GM15510 (cell line): ENCODE data around the gene ILF2.

Experiments used
- POLR2A ChIP-seq: IDR thresholded peaks from 3 replicates; pipeline ENCODE4 v1.6.1; 2011; ENCODE audit warnings: borderline replicate concordance; ENCODE audit not compliant: insufficient read length; ENCODE audit errors: extremely low read depth

The ILF2 gene

GRCh38 chr1:153661111-153661708 lies 9.6 kb downstream of the ILF2 start:
- TF ChIP-seq POLR2A, result no peak

DNA sequence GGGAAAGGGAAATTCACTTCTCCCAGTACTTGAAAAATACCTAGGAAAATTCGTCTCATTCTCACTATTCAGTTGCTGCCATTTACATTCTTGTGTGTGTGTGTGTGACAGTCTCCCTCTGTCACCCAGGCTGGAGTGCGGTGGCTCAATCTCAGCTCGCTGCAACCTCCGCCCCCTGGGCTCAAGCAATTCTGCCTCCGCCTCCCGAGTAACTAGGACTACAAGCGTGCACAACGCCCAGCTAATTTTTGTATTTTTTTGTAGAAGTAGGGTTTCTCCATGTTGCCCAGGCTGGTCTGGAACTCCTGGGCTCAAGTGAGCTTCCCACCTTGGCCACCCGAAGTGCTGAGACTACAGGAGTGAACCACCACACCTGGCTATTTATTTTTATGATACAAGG lies 11.1 kb downstream of the ILF2 start:
- TF ChIP-seq POLR2A, result no peak

GRCh38 chr1:153659175-153659534 lies 11.6 kb downstream of the ILF2 start:
- TF ChIP-seq POLR2A, result no peak

DNA sequence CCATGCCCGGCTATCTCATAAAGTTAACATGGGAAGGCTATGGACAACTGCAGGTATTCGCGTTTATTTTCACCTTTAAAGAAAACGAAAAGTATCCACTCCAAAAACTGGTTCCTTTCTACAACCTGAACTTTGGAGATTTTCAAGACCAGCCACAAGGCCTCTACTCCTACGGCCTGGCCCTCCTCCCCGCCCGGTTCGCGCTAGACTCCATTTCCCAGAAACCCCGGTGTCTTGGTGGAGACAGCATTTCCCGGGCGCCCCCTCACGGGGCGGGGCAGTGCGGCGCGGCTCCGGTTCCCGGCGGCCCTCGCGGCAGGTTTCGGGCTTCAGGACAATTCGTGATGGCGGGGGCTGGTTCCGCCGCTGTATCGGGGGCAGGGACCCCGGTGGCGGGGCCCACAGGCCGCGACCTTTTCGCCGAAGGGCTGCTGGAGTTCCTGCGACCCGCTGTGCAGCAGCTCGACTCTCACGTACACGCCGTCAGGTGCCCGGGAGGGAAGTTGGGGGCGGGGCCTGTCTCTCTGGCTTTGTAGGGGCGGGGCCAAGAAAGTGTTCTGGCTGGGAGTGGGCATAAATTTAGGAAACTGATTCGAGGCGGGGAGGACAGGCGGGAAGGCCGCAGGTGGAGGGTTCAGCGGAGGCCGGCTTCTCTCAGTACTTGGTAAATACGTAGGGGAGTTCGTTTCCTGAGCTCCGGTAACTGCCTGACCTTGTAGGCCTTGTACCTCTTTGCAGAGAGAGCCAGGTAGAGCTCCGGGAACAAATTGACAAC lies 12.2 kb downstream of the ILF2 start, which contains the start of gene SNAPIN:
Gene SNAPIN, plus strand, starts transcription at position 304 of the 775 bp plus-strand sequence. Its CDS starts 41 bp downstream, at position 345.
- peak; percentile 92 for TF ChIP-seq POLR2A

DNA sequence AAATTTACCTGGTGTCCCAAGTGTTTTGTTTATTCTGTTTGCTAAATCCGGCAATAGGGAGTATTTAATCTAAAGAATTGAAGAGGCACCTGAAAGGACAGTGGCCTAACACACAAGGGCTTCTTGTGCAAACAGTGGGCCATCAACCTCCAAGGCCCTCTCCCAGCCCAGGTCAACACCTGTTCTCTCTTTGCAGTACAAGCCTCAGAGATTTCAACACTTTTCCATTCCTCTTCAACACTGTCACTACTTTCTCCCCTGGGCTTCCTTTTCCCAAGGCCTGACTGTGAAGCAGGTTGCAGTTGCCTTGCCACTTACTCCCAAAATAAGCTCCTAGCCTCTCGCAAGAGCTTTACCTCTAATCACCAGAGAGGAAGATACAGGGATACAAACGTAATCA lies 15.5 kb downstream of the ILF2 start:
- TF ChIP-seq POLR2A, result no peak

GRCh38 chr1:153652805-153653500 lies 17.8 kb downstream of the ILF2 start:
- no peak for TF ChIP-seq POLR2A

GRCh38 chr1:153651771-153652170 lies 19.0 kb downstream of the ILF2 start:
- TF ChIP-seq POLR2A, result no peak

DNA sequence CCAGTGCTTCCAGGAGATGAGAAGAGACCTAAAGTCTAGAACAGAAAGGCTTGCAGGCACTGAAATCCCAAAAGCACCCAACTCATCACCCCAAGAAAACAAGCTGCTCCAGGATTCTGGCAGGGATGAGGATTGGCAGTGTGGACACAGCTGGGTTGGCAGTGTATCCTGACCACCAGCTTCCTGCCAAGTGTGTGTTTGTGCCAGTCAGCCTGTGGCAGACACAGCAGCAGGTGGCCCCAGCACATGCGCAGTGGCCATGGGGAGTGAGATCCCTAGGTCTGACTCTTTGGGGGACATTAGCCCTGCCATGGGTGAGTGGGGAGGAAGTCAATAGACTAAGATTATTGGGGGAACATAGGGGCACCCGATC lies 20.9 kb downstream of the ILF2 start:
- TF ChIP-seq POLR2A, result no peak

- no peak for TF ChIP-seq POLR2A
Observed at GRCh38 chr1:153649137-153649862, 21.5 kb downstream of the ILF2 start.

DNA sequence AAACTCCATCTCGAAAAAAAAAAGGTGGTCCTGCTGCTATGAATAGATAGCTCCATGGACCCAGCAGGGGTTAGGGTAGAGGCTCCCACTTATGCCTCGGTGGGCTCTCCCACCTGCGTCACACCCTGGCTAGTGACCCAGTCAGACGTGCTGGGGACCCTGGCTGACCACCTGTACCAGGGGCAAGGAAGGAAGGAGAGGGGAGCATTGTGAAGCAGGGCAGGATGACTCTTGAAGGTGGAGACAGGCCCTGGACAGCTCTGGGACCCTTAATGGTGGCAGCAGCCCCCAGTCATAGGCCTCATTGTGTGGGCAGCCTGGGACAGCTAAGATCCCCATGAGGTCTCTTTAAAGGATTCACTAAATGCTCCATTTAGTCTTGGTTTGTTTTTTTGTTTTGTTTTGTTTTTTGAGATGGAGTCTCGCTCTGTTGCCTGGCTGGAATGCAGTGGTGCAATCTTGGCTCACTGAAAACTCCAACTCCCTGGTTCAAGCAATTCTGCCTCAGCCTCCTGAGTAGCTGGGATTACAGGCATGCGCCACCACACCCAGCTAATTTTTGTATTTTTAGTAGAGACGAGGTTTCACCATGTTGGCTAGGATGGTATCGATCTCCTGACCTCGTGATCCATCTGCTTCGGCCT lies 22.7 kb downstream of the ILF2 start:
- TF ChIP-seq POLR2A, result no peak

GRCh38 chr1:153647346-153647714 lies 23.5 kb downstream of the ILF2 start:
- no peak for TF ChIP-seq POLR2A

DNA sequence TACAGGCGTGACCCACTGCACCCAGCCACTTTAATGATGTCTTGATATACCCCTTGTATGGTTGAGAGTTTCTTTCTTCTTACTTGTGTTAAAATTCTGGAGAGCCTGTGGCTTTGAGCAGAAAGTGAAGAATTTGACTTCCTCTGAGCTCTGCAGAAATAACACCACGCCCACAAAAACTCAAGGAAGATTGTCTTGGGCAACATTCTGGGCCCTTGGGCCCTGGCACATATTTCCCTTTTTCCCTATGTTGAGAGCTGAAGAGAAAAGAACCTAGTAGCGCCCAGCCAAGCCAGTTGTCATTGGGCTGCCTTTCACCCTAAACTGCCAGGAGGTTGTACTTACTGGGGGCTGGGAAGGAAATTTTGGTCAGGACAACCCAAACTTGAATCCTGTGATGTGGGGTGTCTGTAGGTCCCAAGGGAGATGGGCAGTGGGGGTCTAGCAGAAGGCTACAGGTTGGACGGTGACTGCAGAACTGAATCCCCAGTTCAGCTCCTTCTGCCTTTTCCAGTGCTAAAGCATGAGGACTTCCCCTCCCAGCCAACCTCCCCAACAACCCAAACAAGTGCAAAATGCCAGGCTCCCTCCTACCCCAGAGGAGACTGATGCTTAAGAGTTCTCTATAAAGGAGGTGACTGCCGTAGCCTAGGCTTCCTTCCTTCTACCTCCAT lies 24.0 kb downstream of the ILF2 start:
- no peak for TF ChIP-seq POLR2A

- no peak for TF ChIP-seq POLR2A
Observed at GRCh38 chr1:153643816-153644215, 27.0 kb downstream of the ILF2 start.

DNA sequence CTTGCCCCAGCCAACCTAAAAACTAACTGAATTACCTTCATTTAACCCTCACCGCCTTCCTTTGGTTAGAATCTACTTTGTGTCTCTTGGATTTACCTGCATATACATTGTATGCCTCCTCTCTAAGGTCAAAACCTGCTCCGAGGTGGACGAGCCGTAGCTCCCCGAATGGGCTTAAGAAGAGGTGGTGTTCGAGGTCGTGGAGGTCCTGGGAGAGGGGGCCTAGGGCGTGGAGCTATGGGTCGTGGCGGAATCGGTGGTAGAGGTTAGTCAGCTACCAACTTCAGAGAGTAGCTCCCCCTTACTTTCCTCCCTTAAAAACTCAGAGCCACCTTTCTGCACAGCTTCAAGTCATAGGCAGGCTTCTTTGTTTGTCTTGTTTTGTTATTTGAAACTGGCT lies 27.7 kb downstream of the ILF2 start:
- TF ChIP-seq POLR2A, result no peak
